Neural cell (in vitro differentiated cells): Measurements from ENCODE around the gene ALK.

Source experiments
- EZH2 ChIP-seq: fragments of 200-600, 300-800 bp; shearing (Covaris generic), sonication (generic); IDR thresholded peaks from 2 replicates; pipeline ENCODE4 v1.6.1; 2014; ENCODE audit warnings: antibody characterized with exemption, low read length, borderline replicate concordance, mild to moderate bottlenecking; ENCODE audit not compliant: insufficient read depth, poor library complexity, severe bottlenecking
- POLR2AphosphoS5 ChIP-seq: IDR thresholded peaks from 2 replicates; pipeline ENCODE4 v1.6.1; 2012
- TF ChIP-seq, protein P1 (sequence below): fragments of 450-650 bp; IDR thresholded peaks from 2 replicates; pipeline ENCODE4 v1.5.1; 2014; ENCODE audit warnings: antibody characterized with exemption, mild to moderate bottlenecking, moderate library complexity; ENCODE audit not compliant: poor library complexity, severe bottlenecking

DNA sequence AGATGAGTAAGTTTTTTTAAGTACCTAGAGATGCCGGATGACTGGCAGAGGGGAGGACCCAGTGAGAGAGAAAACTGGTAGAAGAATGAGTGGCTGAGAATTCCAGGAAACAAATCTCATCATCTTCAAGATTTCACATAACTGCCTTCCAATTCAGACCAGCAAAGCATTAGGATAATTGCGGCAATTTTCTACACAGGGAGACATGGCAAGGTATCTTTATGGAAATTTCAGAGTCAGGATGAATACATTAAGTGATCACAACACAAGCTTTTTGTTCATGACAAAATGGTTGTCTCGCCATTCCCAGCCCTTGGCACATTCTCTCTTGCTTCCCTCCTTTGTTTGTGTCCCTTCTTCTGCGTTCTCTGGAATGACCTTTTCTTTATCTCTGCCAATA lies 82.1 kb downstream of the ALK start:
- TF ChIP-seq POLR2AphosphoS5 (peak; percentile 89), EZH2 (no peak)
- TF ChIP-seq, protein P1, sequence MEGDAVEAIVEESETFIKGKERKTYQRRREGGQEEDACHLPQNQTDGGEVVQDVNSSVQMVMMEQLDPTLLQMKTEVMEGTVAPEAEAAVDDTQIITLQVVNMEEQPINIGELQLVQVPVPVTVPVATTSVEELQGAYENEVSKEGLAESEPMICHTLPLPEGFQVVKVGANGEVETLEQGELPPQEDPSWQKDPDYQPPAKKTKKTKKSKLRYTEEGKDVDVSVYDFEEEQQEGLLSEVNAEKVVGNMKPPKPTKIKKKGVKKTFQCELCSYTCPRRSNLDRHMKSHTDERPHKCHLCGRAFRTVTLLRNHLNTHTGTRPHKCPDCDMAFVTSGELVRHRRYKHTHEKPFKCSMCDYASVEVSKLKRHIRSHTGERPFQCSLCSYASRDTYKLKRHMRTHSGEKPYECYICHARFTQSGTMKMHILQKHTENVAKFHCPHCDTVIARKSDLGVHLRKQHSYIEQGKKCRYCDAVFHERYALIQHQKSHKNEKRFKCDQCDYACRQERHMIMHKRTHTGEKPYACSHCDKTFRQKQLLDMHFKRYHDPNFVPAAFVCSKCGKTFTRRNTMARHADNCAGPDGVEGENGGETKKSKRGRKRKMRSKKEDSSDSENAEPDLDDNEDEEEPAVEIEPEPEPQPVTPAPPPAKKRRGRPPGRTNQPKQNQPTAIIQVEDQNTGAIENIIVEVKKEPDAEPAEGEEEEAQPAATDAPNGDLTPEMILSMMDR, result no peak
